Panc1 (cell line): Measurements from ENCODE around the gene PSEN2.

ENCODE experiments used
- CTCF ChIP-seq: fragments of 450-650 bp; IDR thresholded peaks from 2 replicates; pipeline ENCODE4 v1.5.1; 2017; ENCODE audit warnings: mild to moderate bottlenecking
- POLR2AphosphoS5 ChIP-seq: IDR thresholded peaks from 2 replicates; pipeline ENCODE4 v1.6.1; 2012; ENCODE audit warnings: mild to moderate bottlenecking, low read depth, low read length, moderate library complexity
- SIN3A ChIP-seq: IDR thresholded peaks from 2 replicates; pipeline ENCODE4 v1.6.1; 2012; ENCODE audit warnings: low read depth, mild to moderate bottlenecking, low read length, moderate library complexity, borderline replicate concordance; ENCODE audit not compliant: insufficient read depth
- TF ChIP-seq, protein P1 (sequence below), 2 experiments: IDR thresholded peaks; 2 replicates each; pipeline ENCODE4 v1.6.1; 2011 to 2012; ENCODE audit warnings: low read depth in 2 of 2, control low read depth in 1 of 2, low read length in 1 of 2, mild to moderate bottlenecking in 1 of 2, moderate library complexity in 1 of 2; ENCODE audit not compliant: insufficient read depth in 1 of 2

GRCh38 chr1:226877669-226878068 lies 7.3 kb downstream of the PSEN2 start:
- TF ChIP-seq CTCF (no peak), POLR2AphosphoS5 (no peak), SIN3A (no peak)
- TF ChIP-seq, protein P1, sequence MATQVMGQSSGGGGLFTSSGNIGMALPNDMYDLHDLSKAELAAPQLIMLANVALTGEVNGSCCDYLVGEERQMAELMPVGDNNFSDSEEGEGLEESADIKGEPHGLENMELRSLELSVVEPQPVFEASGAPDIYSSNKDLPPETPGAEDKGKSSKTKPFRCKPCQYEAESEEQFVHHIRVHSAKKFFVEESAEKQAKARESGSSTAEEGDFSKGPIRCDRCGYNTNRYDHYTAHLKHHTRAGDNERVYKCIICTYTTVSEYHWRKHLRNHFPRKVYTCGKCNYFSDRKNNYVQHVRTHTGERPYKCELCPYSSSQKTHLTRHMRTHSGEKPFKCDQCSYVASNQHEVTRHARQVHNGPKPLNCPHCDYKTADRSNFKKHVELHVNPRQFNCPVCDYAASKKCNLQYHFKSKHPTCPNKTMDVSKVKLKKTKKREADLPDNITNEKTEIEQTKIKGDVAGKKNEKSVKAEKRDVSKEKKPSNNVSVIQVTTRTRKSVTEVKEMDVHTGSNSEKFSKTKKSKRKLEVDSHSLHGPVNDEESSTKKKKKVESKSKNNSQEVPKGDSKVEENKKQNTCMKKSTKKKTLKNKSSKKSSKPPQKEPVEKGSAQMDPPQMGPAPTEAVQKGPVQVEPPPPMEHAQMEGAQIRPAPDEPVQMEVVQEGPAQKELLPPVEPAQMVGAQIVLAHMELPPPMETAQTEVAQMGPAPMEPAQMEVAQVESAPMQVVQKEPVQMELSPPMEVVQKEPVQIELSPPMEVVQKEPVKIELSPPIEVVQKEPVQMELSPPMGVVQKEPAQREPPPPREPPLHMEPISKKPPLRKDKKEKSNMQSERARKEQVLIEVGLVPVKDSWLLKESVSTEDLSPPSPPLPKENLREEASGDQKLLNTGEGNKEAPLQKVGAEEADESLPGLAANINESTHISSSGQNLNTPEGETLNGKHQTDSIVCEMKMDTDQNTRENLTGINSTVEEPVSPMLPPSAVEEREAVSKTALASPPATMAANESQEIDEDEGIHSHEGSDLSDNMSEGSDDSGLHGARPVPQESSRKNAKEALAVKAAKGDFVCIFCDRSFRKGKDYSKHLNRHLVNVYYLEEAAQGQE (IDR thresholded peaks at IDR 0.05; ENCODE audit: insufficient read depth in 1 of 2, low read depth in 2 of 2, low read length in 1 of 2), result no peak
